Brain microvascular endothelial cell (primary cell): ENCODE measurements around the gene AP1M2.
"Not testable (repeated sequence)": the region's sequence is repeated elsewhere in the genome, so short reads cannot be mapped to it uniquely, and the experiment has no call there.

Source experiments
- DNase-seq: peaks from one replicate; pipeline ENCODE4 v3.0.0-alpha.2; 2020
- H3K27ac ChIP-seq: fragments of 250-450 bp; sonication (Bioruptor Pico); 2 replicates; pipeline ENCODE4 v1.5.1; 2020; ENCODE audit warnings: mild to moderate bottlenecking, moderate library complexity
- H3K27me3 ChIP-seq: fragments of 250-450 bp; sonication (Bioruptor Pico); replicated peaks from 2 replicates; pipeline ENCODE4 v1.5.1; 2020; ENCODE audit warnings: mild to moderate bottlenecking
- H3K36me3 ChIP-seq: fragments of 250-450 bp; sonication (Bioruptor Pico); replicated peaks from 2 replicates; pipeline ENCODE4 v1.5.1; 2020; ENCODE audit warnings: mild to moderate bottlenecking
- H3K4me3 ChIP-seq: 2 replicates; pipeline ENCODE4 v1.5.1; 2011; ENCODE audit warnings: low read depth, mild to moderate bottlenecking, control low read depth, low read length, moderate library complexity
- in situ Hi-C: cut with HindIII; loops from 2 replicates; pipeline ENCODE4 v1.10.0; 2017; ENCODE audit warnings: low sequenced_read_pairs, low pct_ligation_motif_present
- TF ChIP-seq, protein P1 (sequence below): IDR thresholded peaks from 2 replicates; pipeline ENCODE4 v1.5.1; 2011; ENCODE audit warnings: low read depth, mild to moderate bottlenecking, moderate library complexity, low read length, control low read depth, inconsistent platforms; ENCODE audit errors: missing control alignments

AP1M2 gene

DNA sequence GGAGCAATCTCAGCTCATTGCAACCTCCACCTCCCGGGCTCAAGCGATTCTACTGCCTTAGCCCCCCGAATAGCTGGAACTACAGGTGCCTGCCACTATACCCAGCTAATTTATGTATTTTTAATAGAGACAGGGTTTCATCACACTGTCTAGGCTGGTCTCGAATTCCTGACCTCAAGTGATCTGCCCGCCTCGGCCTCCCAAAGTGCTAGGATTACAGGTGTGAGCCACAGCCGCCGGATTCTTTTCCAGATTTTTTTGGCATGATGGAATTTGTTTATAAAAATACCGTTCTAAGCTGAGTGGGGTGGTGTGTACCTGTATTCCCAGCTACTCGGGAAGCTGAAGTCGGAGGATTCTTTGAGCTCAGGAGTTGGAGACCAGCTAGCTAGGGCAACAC, 49.4 kb downstream of the AP1M2 start:
- Histone ChIP-seq H3K27ac (no peak overlapping the region), H3K4me3 (no peak overlapping the region), H3K36me3 (no peaks in the 10 kb centered on the region), H3K27me3 (no peaks in the 10 kb centered on the region)
- in situ Hi-C loops = no loop called here
- DNase-seq = no peak
- TF ChIP-seq, protein P1, sequence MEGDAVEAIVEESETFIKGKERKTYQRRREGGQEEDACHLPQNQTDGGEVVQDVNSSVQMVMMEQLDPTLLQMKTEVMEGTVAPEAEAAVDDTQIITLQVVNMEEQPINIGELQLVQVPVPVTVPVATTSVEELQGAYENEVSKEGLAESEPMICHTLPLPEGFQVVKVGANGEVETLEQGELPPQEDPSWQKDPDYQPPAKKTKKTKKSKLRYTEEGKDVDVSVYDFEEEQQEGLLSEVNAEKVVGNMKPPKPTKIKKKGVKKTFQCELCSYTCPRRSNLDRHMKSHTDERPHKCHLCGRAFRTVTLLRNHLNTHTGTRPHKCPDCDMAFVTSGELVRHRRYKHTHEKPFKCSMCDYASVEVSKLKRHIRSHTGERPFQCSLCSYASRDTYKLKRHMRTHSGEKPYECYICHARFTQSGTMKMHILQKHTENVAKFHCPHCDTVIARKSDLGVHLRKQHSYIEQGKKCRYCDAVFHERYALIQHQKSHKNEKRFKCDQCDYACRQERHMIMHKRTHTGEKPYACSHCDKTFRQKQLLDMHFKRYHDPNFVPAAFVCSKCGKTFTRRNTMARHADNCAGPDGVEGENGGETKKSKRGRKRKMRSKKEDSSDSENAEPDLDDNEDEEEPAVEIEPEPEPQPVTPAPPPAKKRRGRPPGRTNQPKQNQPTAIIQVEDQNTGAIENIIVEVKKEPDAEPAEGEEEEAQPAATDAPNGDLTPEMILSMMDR = no peak

DNA sequence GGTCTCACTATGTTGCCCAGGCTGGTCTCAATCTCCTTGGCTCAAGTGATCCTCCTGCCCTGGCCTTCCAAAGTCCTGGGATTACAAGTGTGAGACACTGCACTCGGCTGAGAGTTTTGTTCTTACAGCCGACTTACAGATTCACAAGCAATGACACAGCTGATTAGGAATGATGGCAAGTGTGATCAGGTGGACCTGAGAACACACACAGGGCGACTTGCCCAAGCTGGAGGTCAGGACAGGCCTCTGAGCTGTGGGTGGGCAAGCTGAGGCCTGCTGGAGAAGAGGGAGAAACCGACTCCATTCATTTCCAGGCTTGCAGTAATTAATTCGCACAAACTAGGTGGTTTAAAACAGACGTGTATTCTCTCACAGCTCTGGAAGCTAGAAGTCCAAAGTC, 51.5 kb downstream of the AP1M2 start:
- Histone ChIP-seq H3K4me3 (no peak overlapping the region), H3K36me3 (no peaks in the 10 kb centered on the region), H3K27me3 (no peaks in the 10 kb centered on the region), H3K27ac (no peak overlapping the region)
- TF ChIP-seq, protein P1 = no peak
- in situ Hi-C loops = no loop called here
- DNase-seq = no peak

DNA sequence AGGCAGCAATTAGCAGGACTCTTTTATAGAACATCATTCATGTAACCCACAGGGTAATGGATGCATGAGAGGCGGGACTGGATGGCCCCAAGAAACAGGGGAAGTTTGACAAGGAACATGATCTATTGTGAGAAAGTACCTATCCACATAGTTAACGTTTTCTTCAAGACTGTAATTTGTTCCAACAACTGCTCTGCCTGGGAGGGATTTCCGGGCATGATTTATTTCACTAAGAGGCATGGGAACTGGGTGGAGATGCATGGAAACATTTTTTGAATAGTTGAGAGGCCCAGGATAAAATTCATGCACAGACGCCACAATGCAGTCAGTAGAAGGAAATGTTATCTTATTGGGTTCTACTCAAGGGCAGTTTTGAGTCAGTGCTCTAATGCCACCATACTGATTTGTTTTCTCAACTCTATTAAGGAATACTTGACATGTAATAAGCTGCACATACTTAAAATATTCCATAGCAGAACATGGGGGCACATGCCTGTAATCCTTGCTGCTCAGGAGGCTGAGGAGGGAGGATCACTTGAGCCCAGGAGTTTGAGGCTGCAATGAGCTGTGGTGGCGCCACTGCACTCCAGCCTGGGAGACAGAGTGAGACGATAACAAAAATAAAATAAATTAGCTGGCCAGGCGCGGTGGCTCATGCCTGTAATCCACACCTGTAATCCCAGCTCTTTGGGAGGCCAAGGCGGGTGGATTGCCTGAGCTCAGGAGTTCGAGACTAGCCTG, 53.3 kb downstream of the AP1M2 start:
- peak; percentile 73 for DNase-seq
- Histone ChIP-seq H3K36me3 (no peaks in the 10 kb centered on the region), H3K4me3 (no peak overlapping the region), H3K27me3 (no peaks in the 10 kb centered on the region), H3K27ac (peak overlapping the region; percentile 56)
- TF ChIP-seq, protein P1 = no peak
- in situ Hi-C loops = no loop called here

DNA sequence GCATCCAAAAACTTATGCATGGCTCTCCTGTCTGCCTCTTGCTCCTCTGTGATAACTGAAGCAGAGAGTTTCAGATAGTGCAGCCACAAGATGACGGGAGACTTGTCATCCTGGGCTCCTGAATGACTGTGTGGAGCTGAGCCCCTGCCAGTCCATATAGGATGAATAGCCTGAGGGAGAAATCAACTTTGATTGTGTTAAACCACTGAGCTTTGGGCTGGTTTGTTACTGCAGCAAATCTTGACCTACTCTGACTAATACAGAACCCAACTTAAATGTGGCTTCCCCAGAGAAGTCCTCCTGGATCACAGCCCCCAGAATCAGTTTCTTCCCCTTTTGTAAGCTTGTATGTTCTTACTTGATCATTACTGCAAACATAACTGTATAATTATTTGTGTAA, 54.7 kb downstream of the AP1M2 start:
- in situ Hi-C loops = no loop called here
- TF ChIP-seq, protein P1 = no peak
- H3K36me3 ChIP-seq = no peaks in the 10 kb centered on the region
- no peak overlapping the region for H3K27ac ChIP-seq
- H3K4me3 ChIP-seq = no peak overlapping the region
- no peak for DNase-seq
- H3K27me3 ChIP-seq = no peaks in the 10 kb centered on the region

DNA sequence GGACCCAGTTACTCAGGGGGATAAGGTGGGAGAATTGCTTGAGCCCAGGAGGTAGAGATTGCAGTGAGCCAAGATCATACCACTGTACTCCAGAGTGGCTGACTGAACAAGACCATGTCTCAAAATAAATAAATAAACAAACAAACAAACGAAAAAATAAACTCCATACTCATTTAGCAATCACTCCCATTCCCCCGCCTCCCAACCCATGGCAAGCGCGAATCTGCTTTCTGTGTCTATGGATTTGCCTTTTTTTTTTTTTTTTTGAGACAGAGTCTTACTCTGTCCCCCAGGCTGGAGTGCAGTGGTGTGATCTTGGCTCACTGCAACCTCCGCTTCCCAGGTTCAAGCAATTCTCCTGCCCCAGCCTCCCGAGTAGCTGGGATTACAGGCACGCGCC, 60.2 kb downstream of the AP1M2 start:
- H3K36me3 ChIP-seq, H3K4me3 ChIP-seq, H3K27ac ChIP-seq, DNase-seq, in situ Hi-C loops, H3K27me3 ChIP-seq: not testable (repeated sequence)

DNA sequence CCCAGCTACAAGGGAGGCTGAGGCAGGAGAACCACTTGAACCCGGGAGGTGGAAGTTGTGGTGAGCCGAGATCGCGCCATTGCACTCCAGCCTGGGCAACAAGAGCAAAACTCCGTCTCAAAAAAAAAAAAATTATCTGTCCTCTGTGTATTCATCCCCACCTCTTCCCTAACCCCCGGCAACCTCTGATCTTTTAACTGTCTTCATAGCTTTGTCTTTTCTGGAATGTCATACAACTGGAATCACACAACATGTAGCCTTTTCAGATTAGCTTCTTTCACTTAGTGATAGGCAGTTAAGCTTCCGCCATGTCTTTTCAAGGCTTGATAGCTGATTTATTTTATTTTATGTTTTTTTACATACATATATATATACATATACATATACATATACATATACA, 61.5 kb downstream of the AP1M2 start:
- Histone ChIP-seq H3K27me3 (no peaks in the 10 kb centered on the region), H3K4me3 (no peak overlapping the region), H3K27ac (no peak overlapping the region), H3K36me3 (no peaks in the 10 kb centered on the region)
- DNase-seq = no peak
- TF ChIP-seq, protein P1 = no peak
- in situ Hi-C loops = no loop called here
